LNCaP clone FGC (cell line): ENCODE results near the gene DPY30.
"Not testable (repeated sequence)": the region's sequence is repeated elsewhere in the genome, so short reads cannot be mapped to it uniquely, and the experiment has no call there.

ENCODE experiments used
- DNase-seq: peaks from one replicate; pipeline ENCODE4 v3.0.0-alpha.2; 2011; ENCODE audit warnings: low read depth
- H3K4me3 ChIP-seq: 2 replicates; pipeline ENCODE4 v1.5.1; 2011; ENCODE audit warnings: mild to moderate bottlenecking, low read depth, low read length, control low read depth
- TF ChIP-seq, protein P1 (sequence below): IDR thresholded peaks from 2 replicates; pipeline ENCODE4 v1.5.1; 2012; ENCODE audit warnings: mild to moderate bottlenecking; ENCODE audit not compliant: control insufficient read depth, insufficient read depth; ENCODE audit errors: extremely low read depth

Gene DPY30

DNA sequence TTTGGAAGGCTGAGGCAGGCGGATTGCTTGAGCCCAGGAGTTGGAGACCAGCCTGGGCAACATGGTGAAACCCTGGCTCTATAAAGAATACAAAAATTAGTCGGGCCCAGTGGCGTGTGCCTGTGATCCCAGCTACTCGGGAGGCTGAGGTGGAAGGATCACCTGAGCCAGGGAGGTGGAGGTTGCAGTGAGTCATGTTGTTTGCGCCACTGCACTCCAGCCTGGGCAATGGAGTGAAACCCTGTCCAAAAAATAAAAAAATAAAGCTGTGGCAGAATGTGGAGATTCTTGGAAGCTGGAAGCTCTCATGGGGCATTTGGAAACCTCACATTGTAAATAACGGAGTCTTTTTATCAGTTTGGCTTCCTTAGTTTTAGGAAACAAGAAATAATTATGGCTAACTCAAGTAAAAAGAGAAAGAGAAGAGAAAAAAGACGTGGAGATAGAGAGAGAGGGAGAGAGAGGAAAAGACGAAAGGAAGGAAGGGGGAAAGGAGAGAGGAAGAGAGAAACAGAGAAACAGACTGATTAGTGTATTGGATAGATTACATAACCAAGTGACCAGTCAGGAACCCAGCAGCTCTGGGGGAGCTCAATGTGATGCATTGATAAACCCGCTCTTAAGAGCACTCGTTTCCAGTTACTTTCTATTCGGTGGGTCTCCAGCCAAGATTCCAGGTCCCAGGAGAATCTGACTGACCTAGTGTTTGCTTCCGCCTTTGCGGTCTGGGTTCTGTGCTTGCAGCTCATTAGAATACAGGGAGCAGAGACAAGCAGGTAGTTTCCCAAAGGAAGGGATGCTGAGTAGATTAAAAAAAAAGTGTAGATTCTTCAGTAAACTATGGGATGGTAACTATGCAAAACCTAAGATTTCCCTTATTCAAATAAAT lies 22.6 kb upstream of the DPY30 start:
- TF ChIP-seq, protein P1, sequence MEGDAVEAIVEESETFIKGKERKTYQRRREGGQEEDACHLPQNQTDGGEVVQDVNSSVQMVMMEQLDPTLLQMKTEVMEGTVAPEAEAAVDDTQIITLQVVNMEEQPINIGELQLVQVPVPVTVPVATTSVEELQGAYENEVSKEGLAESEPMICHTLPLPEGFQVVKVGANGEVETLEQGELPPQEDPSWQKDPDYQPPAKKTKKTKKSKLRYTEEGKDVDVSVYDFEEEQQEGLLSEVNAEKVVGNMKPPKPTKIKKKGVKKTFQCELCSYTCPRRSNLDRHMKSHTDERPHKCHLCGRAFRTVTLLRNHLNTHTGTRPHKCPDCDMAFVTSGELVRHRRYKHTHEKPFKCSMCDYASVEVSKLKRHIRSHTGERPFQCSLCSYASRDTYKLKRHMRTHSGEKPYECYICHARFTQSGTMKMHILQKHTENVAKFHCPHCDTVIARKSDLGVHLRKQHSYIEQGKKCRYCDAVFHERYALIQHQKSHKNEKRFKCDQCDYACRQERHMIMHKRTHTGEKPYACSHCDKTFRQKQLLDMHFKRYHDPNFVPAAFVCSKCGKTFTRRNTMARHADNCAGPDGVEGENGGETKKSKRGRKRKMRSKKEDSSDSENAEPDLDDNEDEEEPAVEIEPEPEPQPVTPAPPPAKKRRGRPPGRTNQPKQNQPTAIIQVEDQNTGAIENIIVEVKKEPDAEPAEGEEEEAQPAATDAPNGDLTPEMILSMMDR, result no peak
- peak overlapping the region; percentile 75 for H3K4me3 ChIP-seq
- no peak for DNase-seq

GRCh38 chr2:32061430-32061829 lies 21.8 kb upstream of the DPY30 start:
- TF ChIP-seq, protein P1, result no peak
- no peak overlapping the region for H3K4me3 ChIP-seq
- no peak for DNase-seq

- TF ChIP-seq, protein P1, result no peak
- no peak overlapping the region for H3K4me3 ChIP-seq
- no peak for DNase-seq
Measured at GRCh38 chr2:32060266-32060665, 20.7 kb upstream of the DPY30 start.

- H3K4me3 ChIP-seq, result no peak overlapping the region
- TF ChIP-seq, protein P1, result no peak
- DNase-seq, result no peak
Measured at GRCh38 chr2:32058130-32058529, 18.5 kb upstream of the DPY30 start.

DNA sequence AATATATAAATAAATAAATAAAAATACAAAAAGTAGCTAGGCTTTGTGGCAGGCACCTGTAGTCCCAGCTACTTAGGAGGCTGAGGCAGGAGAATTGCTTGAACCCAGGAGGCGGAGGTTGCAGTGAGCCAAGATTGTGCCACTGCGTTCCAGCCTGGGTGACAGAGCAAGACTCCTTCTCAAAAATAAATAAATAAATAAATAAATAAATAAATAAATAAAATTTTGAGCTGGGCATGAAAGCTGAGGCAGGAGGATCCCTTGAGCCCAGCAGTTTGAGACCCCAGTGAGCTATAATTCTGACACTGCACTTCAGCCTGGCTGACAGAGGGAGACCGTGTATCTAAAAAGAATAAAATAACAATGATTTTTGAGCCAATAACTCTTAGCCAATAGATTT lies 15.0 kb upstream of the DPY30 start:
- DNase-seq, H3K4me3 ChIP-seq: not testable (repeated sequence)

DNA sequence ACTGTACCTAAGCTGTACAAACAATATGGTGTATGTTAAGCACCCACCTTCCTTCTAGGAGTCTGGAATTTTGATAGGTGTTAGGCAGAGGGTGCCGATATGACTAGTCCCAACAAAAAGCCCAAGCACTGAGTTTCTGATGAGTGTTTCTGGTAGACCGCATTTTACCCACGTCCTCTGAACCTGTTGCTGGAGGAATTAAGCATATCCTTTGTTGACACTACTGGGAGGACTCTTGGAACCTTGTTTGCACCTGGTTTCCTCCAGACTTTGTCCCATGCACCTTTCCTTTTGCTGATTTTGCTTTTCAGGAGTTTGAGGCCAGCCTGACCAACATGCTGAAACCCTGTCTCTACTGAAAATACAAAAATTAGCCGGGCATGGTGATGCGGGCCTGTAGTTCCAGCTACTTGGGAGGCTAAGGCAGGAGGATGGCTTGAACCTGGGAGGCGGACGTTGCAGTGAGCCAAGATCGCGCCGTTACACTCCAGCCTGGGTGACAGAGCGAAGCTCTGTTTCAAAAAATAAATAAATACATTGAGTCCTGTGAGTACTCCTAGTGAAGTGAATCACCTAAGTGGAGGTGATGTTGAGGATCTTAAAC lies 12.3 kb upstream of the DPY30 start:
- DNase-seq, result no peak
- TF ChIP-seq, protein P1, result no peak
- no peak overlapping the region for H3K4me3 ChIP-seq

GRCh38 chr2:32043561-32043960 lies 4.0 kb upstream of the DPY30 start:
- H3K4me3 ChIP-seq, result no peak overlapping the region
- TF ChIP-seq, protein P1, result no peak
- DNase-seq, result no peak

- H3K4me3 ChIP-seq, DNase-seq: not testable (repeated sequence)
Measured at GRCh38 chr2:32034198-32034887, 5.3 kb downstream of the DPY30 start.

- not testable (repeated sequence) for DNase-seq, H3K4me3 ChIP-seq
Measured at GRCh38 chr2:32018789-32019482, 20.7 kb downstream of the DPY30 start.
